Breast epithelium (tissue), 4 donors: ENCODE measurements around the gene QPCT. TPM values are rescaled to one million over a fixed set of nuclear protein-coding genes. Genes with fewer than 3 reads are reported as not detected.

Experiments
- DNase-seq, 2 donors: peaks; one replicate each; pipeline ENCODE4 v3.0.0-alpha.2; 2019; ENCODE audit warnings: low spot score in 2 of 2
- H3K27ac ChIP-seq, 2 donors: fragments of 200-600 bp; sonication (generic) in 1 of 2; one replicate each; pipeline ENCODE4 v1.5.1; 2016 to 2019; ENCODE audit warnings: mild to moderate bottlenecking in 1 of 2
- H3K27me3 ChIP-seq, 2 donors: fragments of 200-600 bp; sonication (generic) in 1 of 2; one replicate each; pipeline versions ENCODE4 v1.5.1 to v1.6.0; 2017 to 2019; ENCODE audit warnings: control low read depth in 1 of 2, mild to moderate bottlenecking in 1 of 2
- H3K36me3 ChIP-seq: fragments of 200-600 bp; one replicate; pipeline ENCODE4 v1.5.1; 2019
- H3K4me1 ChIP-seq, 2 donors: fragments of 200-600 bp; sonication (generic); one replicate each; pipeline ENCODE4 v1.5.1; 2016 to 2019; ENCODE audit warnings: control low read depth in 1 of 2
- H3K4me3 ChIP-seq, 3 donors: fragments of 200-600 bp; sonication (generic); 1 replicate in 2 of 3; 2 replicates in 1 of 3; pipeline ENCODE4 v1.5.1; 2016 to 2019; ENCODE audit warnings: mild to moderate bottlenecking in 3 of 3, moderate library complexity in 2 of 3
- H3K9me3 ChIP-seq, 2 donors: fragments of 200-600 bp; sonication (generic) in 1 of 2; one replicate each; pipeline ENCODE4 v1.5.1; 2016 to 2019; ENCODE audit warnings: control low read depth in 1 of 2
- CTCF ChIP-seq, 3 donors: fragments of 450-650 bp; IDR thresholded peaks; one replicate each; pipeline ENCODE4 v1.5.1; 2016 to 2017; ENCODE audit warnings: antibody characterized with exemption in 3 of 3, mild to moderate bottlenecking in 3 of 3, moderate library complexity in 3 of 3
- POLR2A ChIP-seq: fragments of 450-650 bp; IDR thresholded peaks from one replicate; pipeline ENCODE4 v1.6.1; 2016; ENCODE audit warnings: antibody characterized with exemption, mild to moderate bottlenecking, moderate library complexity
- POLR2AphosphoS5 ChIP-seq, 3 donors: sonication (generic); formaldehyde crosslinking; IDR thresholded peaks; one replicate each; pipeline ENCODE4 v1.6.1; 2017; ENCODE audit warnings: antibody characterized with exemption in 3 of 3
- intact Hi-C: fragments of 100-400 bp; cut with DNase I; formaldehyde crosslinking; loops from one replicate; pipeline ENCODE4 v1.15.1; 2023; ENCODE audit warnings: low total_unique reads
- total RNA-seq, 3 donors: library from RNA; depleted of rRNA; stranded (reverse); fragments of >200 nt; gene quantifications; one replicate each; pipeline ENCODE4 v1.1.0, GENCODE V29; 2016

QPCT gene
- total RNA-seq, 3 donors from 2014 or later, result 3.7 to 12.5 (median 5.2) TPM

GRCh38 chr2:37300578-37300977 is 43.9 kb upstream of the QPCT start:
- no peak overlapping the region for H3K4me3 ChIP-seq
- H3K4me1 ChIP-seq, result no peaks in the 10 kb centered on the region
- no peaks in the 10 kb centered on the region for H3K9me3 ChIP-seq
- intact Hi-C loops, result no loop called here
- no peak for TF ChIP-seq POLR2A
- no peak for TF ChIP-seq CTCF (IDR thresholded peaks at IDR 0.05)
- TF ChIP-seq POLR2AphosphoS5 (IDR thresholded peaks at IDR 0.05), result no peak
- no peak for DNase-seq
- no peaks in the 10 kb centered on the region for H3K27me3 ChIP-seq
- H3K27ac ChIP-seq, result no peak overlapping the region
- H3K36me3 ChIP-seq, result no peaks in the 10 kb centered on the region

GRCh38 chr2:37301408-37301807 is 43.0 kb upstream of the QPCT start:
- intact Hi-C loops, result no loop called here
- Histone ChIP-seq H3K27me3 (no peaks in the 10 kb centered on the region), H3K36me3 (no peaks in the 10 kb centered on the region), H3K4me3 (no peak overlapping the region), H3K4me1 (no peaks in the 10 kb centered on the region), H3K27ac (peak overlapping the region; percentile 39 to 43), H3K9me3 (no peaks in the 10 kb centered on the region)
- TF ChIP-seq POLR2A (no peak), POLR2AphosphoS5 (IDR thresholded peaks at IDR 0.05) (no peak), CTCF (IDR thresholded peaks at IDR 0.05) (no peak)
- DNase-seq, result no peak

GRCh38 chr2:37302701-37303252 is 41.7 kb upstream of the QPCT start:
- Histone ChIP-seq H3K27ac (no peak overlapping the region), H3K4me3 (no peak overlapping the region), H3K36me3 (no peaks in the 10 kb centered on the region), H3K4me1 (no peaks in the 10 kb centered on the region), H3K9me3 (no peaks in the 10 kb centered on the region), H3K27me3 (no peaks in the 10 kb centered on the region)
- no peak for DNase-seq
- intact Hi-C loops, result no loop called here
- no peak for TF ChIP-seq POLR2A

GRCh38 chr2:37306024-37306423 is 38.4 kb upstream of the QPCT start:
- Histone ChIP-seq H3K4me1 (no peaks in the 10 kb centered on the region), H3K36me3 (no peaks in the 10 kb centered on the region)
- intact Hi-C loops, result no loop called here

GRCh38 chr2:37307500-37307899 is 36.9 kb upstream of the QPCT start:
- H3K27me3 ChIP-seq, result no peaks in the 10 kb centered on the region

More at GRCh38 chr2:37306024-37306423, 38.4 kb upstream of the QPCT start:
- Histone ChIP-seq H3K27ac (no peak overlapping the region), H3K4me3 (no peak overlapping the region), H3K27me3 (no peaks in the 10 kb centered on the region), H3K9me3 (no peaks in the 10 kb centered on the region)
- TF ChIP-seq POLR2A (no peak), CTCF (IDR thresholded peaks at IDR 0.05) (no peak), POLR2AphosphoS5 (IDR thresholded peaks at IDR 0.05) (no peak)
- no peak for DNase-seq

More at GRCh38 chr2:37307500-37307899, 36.9 kb upstream of the QPCT start:
- no peaks in the 10 kb centered on the region for H3K36me3 ChIP-seq
- DNase-seq, result no peak
- no peaks in the 10 kb centered on the region for H3K4me1 ChIP-seq
- no peak overlapping the region for H3K27ac ChIP-seq
- intact Hi-C loops, result no loop called here
- TF ChIP-seq POLR2A (no peak), CTCF (IDR thresholded peaks at IDR 0.05) (no peak), POLR2AphosphoS5 (IDR thresholded peaks at IDR 0.05) (no peak)
- H3K9me3 ChIP-seq, result no peaks in the 10 kb centered on the region
- no peak overlapping the region for H3K4me3 ChIP-seq
